NCI-H510A treated with DMSO at 0.1 percent for 48 hours (cell line): ENCODE results near the gene CABP4.
"Not testable (repeated sequence)": the region's sequence is repeated elsewhere in the genome, so short reads cannot be mapped to it uniquely, and the experiment has no call there.

Experiments
- DNase-seq: peaks from one replicate; lab custom pipeline; 2025; lab: John Stamatoyannopoulos, UW

Gene CABP4

GRCh38 chr11:67419325-67420049 lies 35.7 kb upstream of the CABP4 start:
- no peak for DNase-seq

GRCh38 chr11:67420147-67420645 lies 35.0 kb upstream of the CABP4 start:
- DNase-seq = no peak

- DNase-seq = peak; percentile 84
These were observed 34.3 kb upstream of the CABP4 start for GRCh38 chr11:67420646-67421429.

- DNase-seq = no peak
These were observed 33.6 kb upstream of the CABP4 start for GRCh38 chr11:67421430-67422031.

GRCh38 chr11:67422891-67423290 lies 32.3 kb upstream of the CABP4 start:
- DNase-seq = no peak

- no peak for DNase-seq
These were observed 31.7 kb upstream of the CABP4 start for GRCh38 chr11:67423466-67423865.

- no peak for DNase-seq
These were observed 31.1 kb upstream of the CABP4 start for GRCh38 chr11:67423891-67424613.

GRCh38 chr11:67427364-67427859 lies 27.7 kb upstream of the CABP4 start:
- DNase-seq = not testable (repeated sequence)

- DNase-seq = peak; percentile 99
These were observed 26.8 kb upstream of the CABP4 start, which contains the start of gene RPS6KB2 for GRCh38 chr11:67428052-67429001. Gene RPS6KB2 (plus strand): TSS chr11:67428494. CDS start chr11:67428546, 52 bp downstream.

- DNase-seq = no peak
These were observed 26.0 kb upstream of the CABP4 start for GRCh38 chr11:67429038-67429668.

GRCh38 chr11:67429722-67430121 lies 25.4 kb upstream of the CABP4 start:
- no peak for DNase-seq

GRCh38 chr11:67431346-67432249 lies 23.6 kb upstream of the CABP4 start:
- no peak for DNase-seq

GRCh38 chr11:67432655-67433349 lies 22.4 kb upstream of the CABP4 start:
- DNase-seq = no peak

- DNase-seq = no peak
These were observed 21.4 kb upstream of the CABP4 start for GRCh38 chr11:67433536-67434394.

GRCh38 chr11:67434395-67434881 lies 20.7 kb upstream of the CABP4 start:
- no peak for DNase-seq

GRCh38 chr11:67435031-67435726 lies 20.0 kb upstream of the CABP4 start:
- DNase-seq = no peak
